ENCODE results near the gene CACFD1. TPM values are rescaled to one million over a fixed set of nuclear protein-coding genes. Genes with fewer than 3 reads are reported as not detected.
A peak's percentile ranks its signal among the peaks of the same experiment; 100 is the strongest.

The CACFD1 gene
- total and polyA plus RNA-seq, 2 of the 13 experiments (the other 11 are each of a cell fraction or from before 2014, with no cell fraction given) = 13.8 to 14.6 TPM

DNA sequence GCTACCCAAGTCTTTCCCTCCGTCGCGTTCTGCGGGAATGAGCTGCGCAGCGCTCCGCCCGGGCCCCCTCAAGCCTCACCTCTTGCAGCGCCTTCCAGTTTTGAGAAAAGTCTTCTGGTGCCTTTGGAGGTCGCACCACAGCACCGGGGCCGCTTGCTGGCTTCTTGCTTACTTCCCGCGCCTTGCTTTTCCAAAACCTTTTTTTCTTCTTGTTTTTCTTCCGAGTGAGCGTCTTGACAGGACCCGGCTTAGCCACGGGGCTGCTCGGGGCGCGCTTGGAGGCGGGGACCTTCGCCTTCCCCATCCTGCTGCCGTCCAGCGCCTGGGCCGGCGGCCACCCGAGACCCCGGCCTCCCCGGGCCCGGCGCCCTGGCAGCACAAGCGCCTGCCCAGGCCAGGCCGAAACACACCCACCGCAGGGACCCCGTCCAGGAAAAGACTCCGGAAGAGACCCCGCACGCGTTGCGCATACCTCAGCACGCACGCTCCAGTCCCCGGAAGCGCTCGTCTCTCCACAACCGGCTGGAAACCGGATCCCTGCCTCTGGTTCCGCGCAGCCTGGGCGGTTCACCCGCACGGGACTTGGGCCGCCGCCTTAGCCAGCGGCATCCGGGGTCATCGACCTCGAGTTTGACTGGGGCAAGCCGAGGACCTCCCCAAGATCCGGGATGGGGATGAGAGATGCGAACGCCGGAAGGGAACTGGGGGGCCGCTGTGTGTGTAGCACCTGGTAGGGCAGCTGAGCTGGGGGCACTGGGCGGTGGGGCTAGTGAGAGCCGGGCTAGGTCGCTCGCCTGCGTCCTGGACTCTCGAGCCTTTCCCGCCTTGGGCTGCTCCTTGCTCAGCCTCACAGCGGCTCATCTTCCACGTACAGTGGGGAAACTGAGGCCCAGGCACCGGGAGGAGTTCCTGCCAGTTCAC lies 42.0 kb upstream of the CACFD1 start, which contains the start of gene REXO4 (continued):
- TF ChIP-seq ZBTB42 (CRISPR knock-in tag; IDR thresholded peaks at IDR 0.05) (0 out of 2 replicates have a peak, but pooled peaks have one; percentile 52), ZSCAN30 (CRISPR knock-in tag; IDR thresholded peaks at IDR 0.05) (no peak), TOPORS (CRISPR knock-in tag; IDR thresholded peaks at IDR 0.05) (peak; percentile 50; the same call in 1 of the 2 replicates), ZNF670 (CRISPR knock-in tag; IDR thresholded peaks at IDR 0.05; ENCODE audit: borderline replicate concordance) (peak; percentile 98), ZNF18 (CRISPR knock-in tag; IDR thresholded peaks at IDR 0.05; ENCODE audit: insufficient replicate concordance) (no peak), ZSCAN29 (CRISPR knock-in tag; conservative IDR thresholded peaks at IDR 0.05) (0 out of 2 replicates have a peak, but pooled peaks have one; percentile 84), ZSCAN22 (CRISPR knock-in tag; IDR thresholded peaks at IDR 0.05) (no peak), CEBPB (IDR thresholded peaks at IDR 0.05; ENCODE audit: borderline replicate concordance, low read depth, low read length) (no peak; the same call in 1 of the 2 replicates), HMGXB3 (CRISPR knock-in tag; IDR thresholded peaks at IDR 0.05; ENCODE audit: borderline replicate concordance) (peak; percentile 92), IKZF1 (IDR thresholded peaks at IDR 0.05) (no peak), SOX5 (CRISPR knock-in tag; IDR thresholded peaks at IDR 0.05; ENCODE audit: borderline replicate concordance) (peak; percentile 70; the same call in 1 of the 2 replicates), ARNT2 (CRISPR knock-in tag; IDR thresholded peaks at IDR 0.05; ENCODE audit: low read depth) (peak; percentile 89; the same call in 1 of the 2 replicates), ZNF546 (CRISPR knock-in tag; conservative IDR thresholded peaks at IDR 0.05) (no peak; the same call in 1 of the 2 replicates), NONO (IDR thresholded peaks at IDR 0.05) (no peak), NONO (CRISPR knock-in tag; conservative IDR thresholded peaks at IDR 0.05) (peak; percentile 99), HBP1 (CRISPR knock-in tag; IDR thresholded peaks at IDR 0.05; ENCODE audit: low read depth) (peak; percentile 84), TBX2 (CRISPR knock-in tag; IDR thresholded peaks at IDR 0.05; ENCODE audit: borderline replicate concordance) (peak; percentile 90), RELA (CRISPR knock-in tag; IDR thresholded peaks at IDR 0.05) (peak; percentile 30; the same call in 1 of the 2 replicates), SP140L (CRISPR knock-in tag; IDR thresholded peaks at IDR 0.05; ENCODE audit: borderline replicate concordance) (no peak), ZNF816 (CRISPR knock-in tag; IDR thresholded peaks at IDR 0.05; ENCODE audit: borderline replicate concordance) (peak; percentile 96), PHF20 (CRISPR knock-in tag; IDR thresholded peaks at IDR 0.05) (peak; percentile 98), ZMAT3 (CRISPR knock-in tag; conservative IDR thresholded peaks at IDR 0.05) (peak; percentile 79), ZFP90 (CRISPR knock-in tag; IDR thresholded peaks at IDR 0.05; ENCODE audit: borderline replicate concordance) (peak; percentile 85)

All from HepG2 (cell line).